Mesodermal cell (in vitro differentiated cells): ENCODE results near the gene HMGXB4.

Experiments used
- H3K27ac ChIP-seq: 2 replicates; pipeline ENCODE4 v1.7.0; 2013; ENCODE audit warnings: mild to moderate bottlenecking, low read depth, low read length, moderate library complexity; ENCODE audit not compliant: severe bottlenecking
- H3K36me3 ChIP-seq: 2 replicates; pipeline ENCODE4 v1.7.1; 2013; ENCODE audit warnings: mild to moderate bottlenecking, low read length, moderate library complexity; ENCODE audit not compliant: control insufficient read depth, insufficient read depth
- H3K4me1 ChIP-seq: one replicate; pipeline ENCODE4 v1.7.1; 2013; ENCODE audit warnings: mild to moderate bottlenecking, low read length; ENCODE audit not compliant: insufficient read depth, control insufficient read depth, poor library complexity, severe bottlenecking
- H3K4me3 ChIP-seq: 2 replicates; pipeline ENCODE4 v1.7.0; 2013; ENCODE audit warnings: low read length, control low read depth, mild to moderate bottlenecking; ENCODE audit not compliant: insufficient read depth, poor library complexity, severe bottlenecking; ENCODE audit errors: extremely low read depth
- H3K9me3 ChIP-seq: 2 replicates; pipeline ENCODE4 v1.7.1; 2013; ENCODE audit warnings: mild to moderate bottlenecking, low read length, moderate library complexity; ENCODE audit not compliant: control insufficient read depth
- WGBS, 2 experiments: methylation state at CpG; one replicate each; pipeline ENCODE4 v1.1.5; 2013; ENCODE audit warnings: missing lambda C conversion rate in 2 of 2; ENCODE audit not compliant: insufficient coverage in 2 of 2; 5-methylcytosine and 5-hydroxymethylcytosine counted together

Gene HMGXB4

DNA sequence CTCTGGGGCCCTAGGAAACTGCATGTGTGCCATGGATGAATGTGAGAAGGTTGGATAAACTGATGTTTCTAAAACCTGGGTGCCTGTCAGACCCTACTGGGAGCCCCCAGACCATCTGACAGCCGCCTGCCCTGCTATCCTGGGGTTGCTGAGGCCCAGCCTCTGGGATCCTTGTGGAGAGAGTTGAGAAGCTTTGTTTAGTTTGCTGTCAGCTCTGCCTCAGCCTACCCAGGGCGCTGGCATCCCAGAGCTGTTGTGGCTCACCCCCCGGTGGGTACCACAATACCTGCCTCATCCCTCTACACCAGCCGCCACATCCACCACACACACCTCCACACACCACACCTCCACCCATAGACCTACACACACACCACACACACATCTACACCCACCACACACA lies 85.1 kb downstream of the HMGXB4 start:
- Histone ChIP-seq H3K4me1 (no peaks in the 10 kb centered on the region), H3K4me3 (no peak overlapping the region), H3K27ac (no peak overlapping the region), H3K36me3 (peaks cover 18% of the 10 kb centered on the region), H3K9me3 (no peaks in the 10 kb centered on the region)
- WGBS, 2 experiments = 94 to 100% methylated on average over 2 of the region's 4 CpGs

DNA sequence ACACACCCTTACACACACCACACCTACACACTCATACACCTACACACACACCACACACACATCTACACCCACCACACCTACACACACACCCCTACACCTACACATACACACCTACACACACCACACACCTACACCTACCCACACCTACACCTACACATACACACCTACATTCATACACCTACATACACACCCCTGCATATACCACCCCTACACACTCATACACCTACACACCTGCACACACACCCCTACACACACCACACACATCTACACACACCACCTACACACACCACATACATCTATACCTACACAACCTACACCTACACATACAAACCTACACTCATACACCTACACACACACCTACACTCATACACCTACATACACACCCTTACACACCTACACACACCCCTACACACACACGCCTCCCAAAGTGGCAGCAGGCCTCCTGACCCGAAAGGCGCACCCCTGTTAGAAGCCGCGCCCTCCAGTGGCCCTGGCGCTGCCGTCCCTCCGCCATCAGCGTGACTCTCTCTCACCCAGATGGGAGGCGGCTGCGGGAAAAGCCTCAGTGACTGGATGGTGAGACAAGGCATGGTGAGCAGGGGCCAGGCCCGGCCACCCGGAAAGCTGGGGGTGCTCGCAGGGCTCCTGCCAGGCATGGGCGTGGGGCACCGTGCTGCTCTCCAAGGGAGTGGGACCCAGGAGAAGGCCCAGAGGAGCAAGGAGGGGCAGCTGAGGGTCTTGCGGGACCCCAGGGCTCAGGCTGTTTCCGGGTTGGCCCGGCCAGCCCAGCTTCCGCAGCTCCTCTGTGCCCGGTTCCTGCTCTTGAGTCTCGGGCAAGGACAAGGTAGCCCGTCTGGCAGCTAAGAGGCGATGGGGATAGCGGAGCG lies 86.6 kb downstream of the HMGXB4 start:
- WGBS, 2 experiments = 95 to 96% methylated on average over 17 to 25 of the region's 26 CpGs
- no peaks in the 10 kb centered on the region for H3K9me3 ChIP-seq
- H3K4me1 ChIP-seq = no peaks in the 10 kb centered on the region
- H3K27ac ChIP-seq = no peak overlapping the region
- H3K36me3 ChIP-seq = peaks cover 18% of the 10 kb centered on the region
- no peak overlapping the region for H3K4me3 ChIP-seq

DNA sequence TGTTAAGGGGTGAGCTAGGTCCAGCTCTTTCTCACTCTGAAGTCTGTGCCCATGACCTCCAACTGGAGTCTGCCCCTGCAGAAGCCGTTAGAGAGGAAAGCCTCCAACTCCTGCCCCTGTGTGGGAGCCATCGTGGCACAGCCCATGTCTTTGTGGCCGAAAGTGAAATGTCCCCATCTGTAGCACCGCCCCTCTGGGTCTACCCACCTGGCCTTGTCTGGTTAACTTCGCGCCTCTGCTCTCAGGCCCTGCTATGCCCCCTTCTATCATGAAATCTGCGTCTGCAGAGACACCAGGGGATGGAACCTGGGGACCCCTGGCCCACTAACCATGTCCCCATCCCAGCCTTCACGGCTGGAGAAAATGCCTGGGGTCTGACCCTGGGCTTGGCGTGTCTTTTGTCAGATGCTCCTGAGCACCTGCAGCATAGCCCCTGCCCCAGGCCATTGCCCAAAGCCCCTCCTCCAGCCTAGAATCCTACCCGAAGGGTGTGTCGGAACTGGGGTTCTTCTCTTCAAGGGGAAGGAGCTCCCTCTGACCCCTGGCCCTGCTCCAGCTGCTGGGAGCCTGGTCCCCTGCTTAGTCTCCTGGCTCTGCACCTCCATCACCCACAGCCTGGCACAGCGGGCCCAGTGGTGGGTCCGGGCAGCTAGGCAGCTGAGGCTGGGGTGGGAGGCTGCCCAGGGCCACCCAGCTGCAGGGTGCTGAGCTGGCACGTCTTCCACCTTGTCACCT lies 87.8 kb downstream of the HMGXB4 start:
- 91 to 96% methylated on average over 11 to 12 of the region's 14 CpGs for WGBS, 2 experiments
- Histone ChIP-seq H3K4me3 (no peak overlapping the region), H3K9me3 (no peaks in the 10 kb centered on the region), H3K27ac (no peak overlapping the region), H3K4me1 (no peaks in the 10 kb centered on the region), H3K36me3 (peaks cover 18% of the 10 kb centered on the region)
